ENCODE measurements around the gene SORCS1.

- no peak for TF ChIP-seq EZH2phosphoT487 (IDR thresholded peaks at IDR 0.05; ENCODE audit: borderline replicate concordance, low read length)
- no peak for TF ChIP-seq CTCF (conservative IDR thresholded peaks at IDR 0.05; ENCODE audit: low read depth, low read length)
These were observed 72.2 kb downstream of the SORCS1 start for GRCh38 chr10:107092321-107092720.
